OCI-LY7 (cell line): ENCODE data around the gene CEP104. TPM values are rescaled to one million over a fixed set of nuclear protein-coding genes. Genes with fewer than 3 reads are reported as not detected.

Experiments used
- BruUV-seq: library from RNA; stranded (reverse); fragments of 400-500 nt; replicated peaks from 2 replicates; lab custom pipeline; 2021; lab: Mats Ljungman, UMichigan
- CTCF ChIA-PET: fragments of 300-600 bp; sonication (Branson Sonifier 250); formaldehyde crosslinking; loops from one replicate; lab custom pipeline; 2022; ENCODE audit warnings: antibody characterized with exemption; ENCODE audit not compliant: unreplicated experiment; lab: Charles Lee
- POLR2A ChIA-PET: fragments of 300-600 bp; sonication (Branson Sonifier 250); formaldehyde crosslinking; loops from one replicate; lab custom pipeline; 2022; ENCODE audit warnings: antibody characterized with exemption; lab: Charles Lee
- DNase-seq: peaks from one replicate; pipeline ENCODE4 v3.0.0-alpha.2; 2015; ENCODE audit warnings: low spot score
- H2AFZ ChIP-seq: fragments of 200-600 bp; sonication (generic), shearing (Covaris generic); 2 replicates; pipeline ENCODE4 v1.6.1; 2014; ENCODE audit warnings: mild to moderate bottlenecking, antibody characterized with exemption, low read length, moderate library complexity
- H3K27ac ChIP-seq: fragments of 200-600 bp; sonication (generic); 2 replicates; pipeline ENCODE4 v1.5.1; 2014; ENCODE audit warnings: mixed run types, low read depth, mild to moderate bottlenecking, moderate library complexity, low read length, inconsistent platforms; ENCODE audit not compliant: poor library complexity, severe bottlenecking
- H3K36me3 ChIP-seq: fragments of 200-600 bp; sonication (generic); 2 replicates; pipeline ENCODE4 v1.6.1; 2014; ENCODE audit warnings: mild to moderate bottlenecking, antibody characterized with exemption, low read length, moderate library complexity, mixed read lengths; ENCODE audit not compliant: insufficient read depth
- H3K4me1 ChIP-seq: fragments of 200-600 bp; sonication (generic); 2 replicates; pipeline ENCODE4 v1.5.1; 2014; ENCODE audit warnings: mild to moderate bottlenecking, low read length; ENCODE audit not compliant: insufficient read depth, poor library complexity, severe bottlenecking
- H3K4me2 ChIP-seq: fragments of 200-600 bp; sonication (generic); 2 replicates; pipeline ENCODE4 v1.6.1; 2014; ENCODE audit warnings: mild to moderate bottlenecking, low read length
- H3K4me3 ChIP-seq: fragments of 200-600 bp; sonication (generic); 2 replicates; pipeline ENCODE4 v1.5.1; 2014; ENCODE audit warnings: mild to moderate bottlenecking, low read depth, low read length; ENCODE audit not compliant: poor library complexity, severe bottlenecking
- H3K79me2 ChIP-seq: fragments of 200-600 bp; sonication (generic); 2 replicates; pipeline ENCODE4 v1.6.1; 2016; ENCODE audit warnings: low read depth, mild to moderate bottlenecking, low read length, moderate library complexity, mixed read lengths; ENCODE audit not compliant: insufficient read depth
- H3K9me2 ChIP-seq: fragments of 200-600 bp; sonication (generic); 2 replicates; pipeline ENCODE4 v1.6.1; 2016; ENCODE audit warnings: mild to moderate bottlenecking, low read length, mixed read lengths; ENCODE audit not compliant: insufficient read depth
- H3K9me3 ChIP-seq: fragments of 200-600 bp; sonication (generic); 2 replicates; pipeline ENCODE4 v1.6.1; 2014; ENCODE audit warnings: mild to moderate bottlenecking, mixed run types, low read length, mixed read lengths
- H4K20me1 ChIP-seq: fragments of 200-600 bp; sonication (generic); 2 replicates; pipeline ENCODE4 v1.6.1; 2014; ENCODE audit warnings: mild to moderate bottlenecking, antibody characterized with exemption, low read length, moderate library complexity, mixed read lengths; ENCODE audit not compliant: insufficient read depth
- EZH2phosphoT487 ChIP-seq: fragments of 200-600 bp; sonication (generic); IDR thresholded peaks from 2 replicates; pipeline ENCODE4 v1.6.1; 2018; ENCODE audit warnings: low read depth, borderline replicate concordance, mild to moderate bottlenecking, mixed run types, antibody characterized with exemption, low read length, moderate library complexity, mixed read lengths
- intact Hi-C: fragments of 100-400 bp; cut with micrococcal nuclease; formaldehyde crosslinking; loops from one replicate; pipeline ENCODE4 v1.10.0; 2022; ENCODE audit not compliant: unreplicated experiment
- total RNA-seq, 2 experiments: library from RNA; depleted of rRNA in 1 of 2; stranded (reverse); fragments of >200 nt in 1 of 2; shearing (Covaris generic) in 1 of 2; gene quantifications; 2 replicates each; pipeline ENCODE4 v1.2.3, GENCODE V29; 2014 to 2022
- TF ChIP-seq, protein P1 (sequence below): fragments of 200-600 bp; sonication (generic); conservative IDR thresholded peaks from 2 replicates; pipeline ENCODE4 v1.5.1; 2014; ENCODE audit warnings: mild to moderate bottlenecking, antibody characterized with exemption, low read length, moderate library complexity, mixed read lengths

The CEP104 gene
- total RNA-seq, 2 experiments from 2014 or later: 26.8 to 71.0 TPM

DNA sequence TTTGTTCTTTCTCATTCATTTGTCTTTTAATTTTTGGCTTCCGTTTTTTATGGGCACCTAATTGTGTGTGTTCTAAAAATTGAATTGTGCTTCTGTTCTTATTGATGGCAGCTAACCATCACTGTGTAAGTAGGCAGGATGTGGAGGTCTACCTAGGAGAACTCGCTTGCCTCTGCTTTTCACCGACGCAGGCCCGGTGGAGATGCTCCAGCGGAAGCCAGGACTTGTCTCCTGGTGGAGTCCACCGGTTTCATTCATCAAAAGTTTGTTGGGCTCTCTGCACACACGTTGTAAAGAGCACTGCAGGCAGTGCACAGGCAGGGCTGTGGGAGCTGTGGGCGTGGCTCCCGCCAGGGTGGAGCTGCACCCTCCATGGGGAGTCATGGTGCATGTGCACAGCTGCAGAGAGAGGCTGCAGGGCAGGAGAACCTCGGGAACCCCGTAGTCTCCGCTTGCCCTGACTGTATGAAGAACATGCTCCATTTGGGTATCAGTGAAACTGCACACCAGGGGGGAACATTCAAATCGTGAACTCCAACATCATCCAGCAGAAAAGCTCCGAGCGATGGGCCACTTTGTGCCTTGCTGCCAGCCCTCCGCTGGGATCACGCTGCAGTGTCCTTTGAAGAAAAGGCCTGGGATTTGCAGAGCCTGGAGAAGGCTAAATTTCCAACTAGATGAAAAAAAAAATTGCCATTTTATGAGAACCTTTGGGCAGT is 49.1 kb upstream of the CEP104 start:
- Histone ChIP-seq H3K9me2 (no peaks in the 10 kb centered on the region), H4K20me1 (no peaks in the 10 kb centered on the region), H3K27ac (peak overlapping the region; percentile 100), H3K4me1 (peaks cover 92% of the 10 kb centered on the region), H2AFZ (no peak overlapping the region; the same call in 1 of the 2 replicates), H3K79me2 (peaks cover 50% of the 10 kb centered on the region; the same call in 1 of the 2 replicates), H3K36me3 (no peaks in the 10 kb centered on the region), H3K9me3 (no peaks in the 10 kb centered on the region), H3K4me3 (peak overlapping the region; percentile 96), H3K4me2 (peak overlapping the region; percentile 88)
- ChIA-PET CTCF (interaction anchor here (1.7 kb wide), 1 partner anchor 48 kb away, joined by 7 read pairs; the partner anchor contains the start of genes CEP104 and DFFB), POLR2A (interaction anchor here (4.6 kb wide), 1 partner anchor 141 kb away, joined by 31 read pairs; no protein-coding TSS in a partner anchor)
- intact Hi-C loops: no loop called here
- peak; percentile 78 for DNase-seq
- TF ChIP-seq, protein P1, sequence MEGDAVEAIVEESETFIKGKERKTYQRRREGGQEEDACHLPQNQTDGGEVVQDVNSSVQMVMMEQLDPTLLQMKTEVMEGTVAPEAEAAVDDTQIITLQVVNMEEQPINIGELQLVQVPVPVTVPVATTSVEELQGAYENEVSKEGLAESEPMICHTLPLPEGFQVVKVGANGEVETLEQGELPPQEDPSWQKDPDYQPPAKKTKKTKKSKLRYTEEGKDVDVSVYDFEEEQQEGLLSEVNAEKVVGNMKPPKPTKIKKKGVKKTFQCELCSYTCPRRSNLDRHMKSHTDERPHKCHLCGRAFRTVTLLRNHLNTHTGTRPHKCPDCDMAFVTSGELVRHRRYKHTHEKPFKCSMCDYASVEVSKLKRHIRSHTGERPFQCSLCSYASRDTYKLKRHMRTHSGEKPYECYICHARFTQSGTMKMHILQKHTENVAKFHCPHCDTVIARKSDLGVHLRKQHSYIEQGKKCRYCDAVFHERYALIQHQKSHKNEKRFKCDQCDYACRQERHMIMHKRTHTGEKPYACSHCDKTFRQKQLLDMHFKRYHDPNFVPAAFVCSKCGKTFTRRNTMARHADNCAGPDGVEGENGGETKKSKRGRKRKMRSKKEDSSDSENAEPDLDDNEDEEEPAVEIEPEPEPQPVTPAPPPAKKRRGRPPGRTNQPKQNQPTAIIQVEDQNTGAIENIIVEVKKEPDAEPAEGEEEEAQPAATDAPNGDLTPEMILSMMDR: no peak
- no peak for TF ChIP-seq EZH2phosphoT487
- no TSS peak for BruUV-seq

DNA sequence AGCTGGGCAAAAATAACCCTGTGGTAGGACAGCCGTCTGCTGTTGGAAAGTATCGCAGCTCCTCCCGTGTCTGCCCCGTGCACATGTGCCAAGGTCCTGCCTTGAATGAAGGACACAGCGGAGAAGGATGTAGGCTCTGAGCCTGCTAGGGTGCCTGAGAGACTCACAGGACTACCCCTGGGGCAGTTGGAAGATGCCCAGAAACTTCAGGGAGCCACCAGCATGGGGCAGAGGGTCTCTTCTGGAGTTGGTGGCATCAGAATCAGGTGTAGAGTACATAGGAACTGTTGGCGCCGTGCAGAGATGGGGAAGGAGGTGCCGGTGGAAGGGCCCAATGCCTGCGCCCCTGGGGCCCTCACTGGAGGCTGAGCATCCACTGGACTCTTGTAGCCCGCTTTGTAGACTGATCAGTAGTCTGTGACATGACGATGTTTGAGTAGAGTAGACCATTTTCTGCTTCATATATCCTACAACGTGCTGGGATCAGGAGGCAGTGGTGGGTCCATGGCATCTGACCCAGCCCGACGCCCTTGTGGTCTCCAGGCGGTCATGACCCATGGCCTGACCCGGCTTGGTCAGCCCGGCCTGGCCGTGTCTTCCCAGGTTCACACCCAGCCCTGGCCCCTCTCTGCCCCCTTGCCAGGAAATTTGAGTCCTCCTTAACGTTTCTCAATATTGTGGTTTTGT is 48.4 kb upstream of the CEP104 start:
- Histone ChIP-seq H2AFZ (peak overlapping the region; percentile 32; the same call in 1 of the 2 replicates), H3K9me3 (no peaks in the 10 kb centered on the region), H3K4me1 (peaks cover 90% of the 10 kb centered on the region), H4K20me1 (no peaks in the 10 kb centered on the region), H3K27ac (peak overlapping the region; percentile 100), H3K9me2 (no peaks in the 10 kb centered on the region), H3K4me2 (peak overlapping the region; percentile 88), H3K36me3 (no peaks in the 10 kb centered on the region), H3K79me2 (peaks cover 48% of the 10 kb centered on the region; the same call in 1 of the 2 replicates), H3K4me3 (peak overlapping the region; percentile 96)
- ChIA-PET CTCF (no interaction called here), POLR2A (interaction anchor here (4.6 kb wide), 1 partner anchor 142 kb away, joined by 31 read pairs; no protein-coding TSS in a partner anchor)
- no TSS peak for BruUV-seq
- TF ChIP-seq, protein P1: no peak
- no peak for TF ChIP-seq EZH2phosphoT487
- intact Hi-C loops: no loop called here
- peak; percentile 46 for DNase-seq
